GM12878 (cell line): ENCODE measurements around the gene KANTR. TPM values are rescaled to one million over a fixed set of nuclear protein-coding genes. Genes with fewer than 3 reads are reported as not detected.

ENCODE experiments used
- ATAC-seq: fragments of 200-7000 bp; cut with Tn5 transposase; 3 replicates; pipeline ENCODE4 v1.9.1; 2020; ENCODE audit warnings: mild to moderate bottlenecking, moderate library complexity
- BruUV-seq: library from RNA; stranded (reverse); fragments of 400-500 nt; replicated peaks from 2 replicates; lab custom pipeline; 2021; lab: Mats Ljungman, UMichigan
- CTCF ChIA-PET: fragments of 300-600 bp; sonication (Branson Sonifier 250); formaldehyde crosslinking; extraction: SDS; loops from one replicate; lab custom pipeline; 2021; ENCODE audit warnings: inconsistent platforms; lab: Yijun Ruan, JAX
- POLR2A ChIA-PET: fragments of 350-600 bp; formaldehyde crosslinking; extraction: SDS; loops from one replicate; lab custom pipeline; 2021; ENCODE audit warnings: inconsistent platforms; lab: Charles Lee
- RAD21 ChIA-PET: fragments of 300-600 bp; sonication (Branson Sonifier 250); formaldehyde crosslinking; loops from one replicate; lab custom pipeline; 2023; ENCODE audit warnings: antibody characterized with exemption; ENCODE audit not compliant: unreplicated experiment; lab: Charles Lee
- SMC1A ChIA-PET: fragments of 300-600 bp; sonication (Branson Sonifier 250); formaldehyde crosslinking; loops from one replicate; lab custom pipeline; 2023; ENCODE audit not compliant: unreplicated experiment, uncharacterized antibody; lab: Charles Lee
- DNase-seq: peaks from one replicate; pipeline ENCODE4 v3.0.0-alpha.2; 2011; ENCODE audit warnings: low read depth, low spot score
- FAIRE-seq: peaks from 3 replicates; lab custom pipeline; 2011; peaks lifted over from hg19 to GRCh38; lab: Jason Lieb, UNC
- H2AFZ ChIP-seq: 2 replicates; pipeline ENCODE4 v1.6.0; 2011; ENCODE audit warnings: low read depth, low read length, control low read depth; ENCODE audit not compliant: control insufficient read depth
- H3K27ac ChIP-seq: 2 replicates; pipeline ENCODE4 v1.5.1; 2011; ENCODE audit warnings: control low read depth; ENCODE audit not compliant: control insufficient read depth, insufficient read depth
- H3K27me3 ChIP-seq, 2 experiments: replicated peaks in 1 of 2; 2 replicates each; pipeline versions ENCODE4 v1.6.0 to v1.6.1; 2011; ENCODE audit warnings: low read length in 1 of 2; ENCODE audit not compliant: control insufficient read depth in 2 of 2, insufficient read depth in 2 of 2
- H3K36me3 ChIP-seq, 2 experiments: 2 replicates each; pipeline ENCODE4 v1.5.1; 2011; ENCODE audit warnings: low read length in 1 of 2; ENCODE audit not compliant: control insufficient read depth in 2 of 2, insufficient read depth in 2 of 2
- H3K4me1 ChIP-seq: 2 replicates; pipeline ENCODE4 v1.6.1; 2011; ENCODE audit warnings: mild to moderate bottlenecking, low read length, moderate library complexity, mixed read lengths; ENCODE audit not compliant: control insufficient read depth, insufficient read depth
- H3K4me2 ChIP-seq: 2 replicates; pipeline ENCODE4 v1.6.0; 2011; ENCODE audit warnings: control low read depth; ENCODE audit not compliant: control insufficient read depth, insufficient read depth
- H3K4me3 ChIP-seq: fragments of 200-600 bp; sonication (generic); 2 replicates; pipeline ENCODE4 v1.5.1; 2016
- H3K79me2 ChIP-seq: 2 replicates; pipeline ENCODE4 v1.6.0; 2011; ENCODE audit warnings: low read length; ENCODE audit not compliant: control insufficient read depth, insufficient read depth
- H3K9ac ChIP-seq: 2 replicates; pipeline ENCODE4 v1.8.0; 2011; ENCODE audit warnings: low read length, control low read depth, mixed read lengths; ENCODE audit not compliant: control insufficient read depth, insufficient read depth
- H3K9me3 ChIP-seq: replicated peaks from 3 replicates; pipeline ENCODE4 v1.5.1; 2011; ENCODE audit warnings: mild to moderate bottlenecking, low read length; ENCODE audit not compliant: control insufficient read depth, insufficient read depth
- H4K20me1 ChIP-seq: 2 replicates; pipeline ENCODE4 v1.6.0; 2011; ENCODE audit not compliant: control insufficient read depth, insufficient read depth
- ASH2L ChIP-seq: fragments of 300-600, 200-600 bp; sonication (generic); IDR thresholded peaks from 2 replicates; pipeline ENCODE4 v1.6.1; 2017; ENCODE audit warnings: low read depth, mild to moderate bottlenecking, borderline replicate concordance
- ATF2 ChIP-seq: IDR thresholded peaks from 2 replicates; pipeline ENCODE4 v1.6.1; 2012; ENCODE audit warnings: low read length, inconsistent platforms
- BRCA1 ChIP-seq: IDR thresholded peaks from 2 replicates; pipeline ENCODE4 v1.6.1; 2011; ENCODE audit warnings: low read depth, low read length, improper control_type of control experiment
- CHD1 ChIP-seq: IDR thresholded peaks from 2 replicates; pipeline ENCODE4 v1.6.1; 2012; ENCODE audit warnings: low read depth, low read length, improper control_type of control experiment
- CREB1 ChIP-seq: IDR thresholded peaks from 2 replicates; pipeline ENCODE4 v1.6.1; 2012; ENCODE audit warnings: low read depth, mild to moderate bottlenecking, inconsistent platforms
- CREM ChIP-seq: IDR thresholded peaks from 2 replicates; pipeline ENCODE4 v1.6.1; 2014; ENCODE audit warnings: antibody characterized with exemption, low read depth
- E2F8 ChIP-seq: fragments of 450-650 bp; IDR thresholded peaks from 2 replicates; pipeline ENCODE4 v1.6.1; 2018; ENCODE audit warnings: mild to moderate bottlenecking, low read depth, moderate library complexity; ENCODE audit not compliant: partially characterized antibody
- ELK1 ChIP-seq: IDR thresholded peaks from 2 replicates; pipeline ENCODE4 v1.6.1; 2012; ENCODE audit warnings: low read depth, low read length, improper control_type of control experiment
- ETV6 ChIP-seq, 2 experiments: fragments of 450-650 bp in 1 of 2; IDR thresholded peaks in 1 of 2; conservative IDR thresholded peaks in 1 of 2; 2 replicates each; pipeline ENCODE4 v1.6.1; 2014; ENCODE audit warnings: antibody characterized with exemption in 1 of 2, borderline replicate concordance in 1 of 2, low read depth in 1 of 2, mild to moderate bottlenecking in 1 of 2, moderate library complexity in 1 of 2
- FOS ChIP-seq: IDR thresholded peaks from 3 replicates; pipeline ENCODE4 v1.6.1; 2011; ENCODE audit warnings: borderline replicate concordance; ENCODE audit not compliant: insufficient read length; ENCODE audit errors: extremely low read depth
- HDGF ChIP-seq: fragments of 450-650 bp; IDR thresholded peaks from 2 replicates; pipeline ENCODE4 v1.6.1; 2016; ENCODE audit warnings: antibody characterized with exemption
- IKZF2 ChIP-seq, 2 experiments: fragments of 450-650 bp; IDR thresholded peaks; 2 replicates each; pipeline ENCODE4 v1.6.1; 2017; ENCODE audit warnings: mild to moderate bottlenecking in 2 of 2, moderate library complexity in 2 of 2
- IRF4 ChIP-seq: IDR thresholded peaks from 2 replicates; pipeline ENCODE4 v1.6.1; 2011; ENCODE audit warnings: low read depth, low read length
- KDM1A ChIP-seq: fragments of 200-600 bp; sonication (generic); IDR thresholded peaks from 2 replicates; pipeline ENCODE4 v1.6.1; 2016; ENCODE audit warnings: borderline replicate concordance
- MYB ChIP-seq: fragments of 150-350 bp; IDR thresholded peaks from 2 replicates; pipeline ENCODE4 v1.6.1; 2014; ENCODE audit warnings: mild to moderate bottlenecking, low read depth, low read length, borderline replicate concordance
- NFXL1 ChIP-seq: fragments of 450-650 bp; IDR thresholded peaks from 2 replicates; pipeline ENCODE4 v1.6.1; 2017; ENCODE audit warnings: antibody characterized with exemption, mild to moderate bottlenecking, borderline replicate concordance
- RB1 ChIP-seq: fragments of 450-650 bp; formaldehyde crosslinking; IDR thresholded peaks from 2 replicates; pipeline ENCODE4 v1.6.1; 2017; ENCODE audit warnings: mild to moderate bottlenecking, borderline replicate concordance
- SMARCA5 ChIP-seq: fragments of 450-650 bp; IDR thresholded peaks from 2 replicates; pipeline ENCODE4 v1.6.1; 2017; ENCODE audit warnings: mild to moderate bottlenecking
- SMC3 ChIP-seq: IDR thresholded peaks from 2 replicates; pipeline ENCODE4 v1.6.1; 2011; ENCODE audit warnings: low read length, improper control_type of control experiment, borderline replicate concordance
- YBX1 ChIP-seq: fragments of 450-650 bp; IDR thresholded peaks from 2 replicates; pipeline ENCODE4 v1.6.1; 2016; ENCODE audit warnings: antibody characterized with exemption
- ZBED1 ChIP-seq: IDR thresholded peaks from 2 replicates; pipeline ENCODE4 v1.6.1; 2016; ENCODE audit warnings: borderline replicate concordance
- WGBS: methylation state at CpG from one replicate; pipeline ENCODE4 v1.1.6; 2016; ENCODE audit warnings: low lambda C conversion rate; ENCODE audit not compliant: insufficient replicate concordance, insufficient coverage; ENCODE audit errors: missing lambda C conversion rate; 5-methylcytosine and 5-hydroxymethylcytosine counted together
- in situ Hi-C: fragments of 300-500 bp; cut with MboI; formaldehyde crosslinking; loops from 9 replicates; pipeline ENCODE4 v1.14.3; 2018; ENCODE audit warnings: mixed read lengths
- intact Hi-C: fragments of 100-400 bp; cut with micrococcal nuclease; formaldehyde crosslinking; loops from one replicate; pipeline ENCODE4 v1.14.2; 2022; ENCODE audit not compliant: unreplicated experiment
- polyA plus RNA-seq, 11 experiments: library from polyadenylated mRNA; depleted of rRNA in 4 of 11; unstranded in 6 of 11; stranded (reverse) in 5 of 11; fragments of >200 nt; fragmentation: Nextera tagmentation in 4 of 11; fragmentation: Illumina TruSeq in 1 of 11; extraction: Ambion mirVana in 4 of 11; extraction: Trizol in 1 of 11; gene quantifications; 1 replicate in 1 of 11; 2 replicates in 10 of 11; pipeline versions ENCODE4 v1.2.1 to v1.2.3, GENCODE V29; 2011 to 2016; ENCODE audit warnings: inconsistent platforms in 2 of 11, missing spikeins in 2 of 11, low read depth in 1 of 11
- total RNA-seq, 4 experiments: library from RNA; depleted of rRNA in 3 of 4; stranded (reverse); fragments of >200 nt in 3 of 4; fragmentation: Illumina TruSeq in 1 of 4; extraction: Trizol in 1 of 4; gene quantifications; 2 replicates each; pipeline versions ENCODE4 v1.2.1 to v1.2.3, GENCODE V29; 2013 to 2021

KANTR gene
- total and polyA plus RNA-seq, 10 of the 15 experiments (the other 5 are each of a cell fraction or from before 2014, with no cell fraction given), result 1.00 to 14.8 (median 5.5) TPM

GRCh38 chrX:53093177-53093655, 726 bp upstream of the KANTR start:
- H2AFZ ChIP-seq, result peak overlapping the region; percentile 69
- no peaks in the 10 kb centered on the region for H3K36me3 ChIP-seq
- no peak for DNase-seq
- H3K79me2 ChIP-seq, result peaks cover 6% of the 10 kb centered on the region
- peak overlapping the region; percentile 36; the same call in 1 of the 2 replicates for H3K9ac ChIP-seq
- ChIA-PET POLR2A (no interaction called here), CTCF (interaction anchor here (1.0 kb wide), 1 partner anchor 21 kb away, joined by 5 read pairs; no protein-coding TSS in a partner anchor), SMC1A (no interaction called here), RAD21 (no interaction called here)
- peak; percentile 68 for FAIRE-seq
- no peaks in the 10 kb centered on the region for H3K9me3 ChIP-seq
- BruUV-seq, result no TSS peak
- in situ Hi-C loops, result no loop called here
- H3K27ac ChIP-seq, result peak overlapping the region; percentile 45
- H3K4me2 ChIP-seq, result peak overlapping the region; percentile 91
- 51% methylated on average over 16 of the region's 16 CpGs for WGBS
- no peaks in the 10 kb centered on the region for H3K4me1 ChIP-seq
- intact Hi-C loops, result loop anchor here (1.0 kb wide), 2 partner anchors 11 to 22 kb away; partner anchors contain the start of gene TSPYL2
- peak overlapping the region; percentile 31; the same call in 1 of the 2 replicates for H3K4me3 ChIP-seq
- peak; percentile 83 for ATAC-seq
- H4K20me1 ChIP-seq, result no peaks in the 10 kb centered on the region
- H3K27me3 ChIP-seq, result no peaks in the 10 kb centered on the region
- TF ChIP-seq KDM1A, result no peak
- TF ChIP-seq ETV6 (conservative IDR thresholded peaks at IDR 0.05 in 1 of 2, IDR thresholded peaks at IDR 0.05 in 1 of 2; ENCODE audit: borderline replicate concordance in 1 of 2, low read depth in 1 of 2), result no peak
- TF ChIP-seq FOS, result no peak
- no peak for TF ChIP-seq RB1
- TF ChIP-seq ELK1, result no peak
- peak; percentile 34 to 58; a peak in 1 of 4 replicates for TF ChIP-seq IKZF2 (IDR thresholded peaks at IDR 0.05)
- TF ChIP-seq ATF2, result no peak
- no peak for TF ChIP-seq MYB
- TF ChIP-seq BRCA1, result no peak
- TF ChIP-seq SMC3, result peak; percentile 30; the same call in 1 of the 2 replicates
- TF ChIP-seq HDGF, result no peak
- TF ChIP-seq CREM, result no peak
- no peak for TF ChIP-seq ASH2L
- TF ChIP-seq NFXL1, result peak; percentile 92
- TF ChIP-seq CREB1, result no peak
- no peak for TF ChIP-seq ZBED1
- TF ChIP-seq YBX1, result no peak
- peak; percentile 96 for TF ChIP-seq SMARCA5
- TF ChIP-seq E2F8, result no peak
- no peak for TF ChIP-seq IRF4
- TF ChIP-seq CHD1, result no peak
